ENCODE measurements around the gene KRTAP5-6.

The KRTAP5-6 gene

DNA sequence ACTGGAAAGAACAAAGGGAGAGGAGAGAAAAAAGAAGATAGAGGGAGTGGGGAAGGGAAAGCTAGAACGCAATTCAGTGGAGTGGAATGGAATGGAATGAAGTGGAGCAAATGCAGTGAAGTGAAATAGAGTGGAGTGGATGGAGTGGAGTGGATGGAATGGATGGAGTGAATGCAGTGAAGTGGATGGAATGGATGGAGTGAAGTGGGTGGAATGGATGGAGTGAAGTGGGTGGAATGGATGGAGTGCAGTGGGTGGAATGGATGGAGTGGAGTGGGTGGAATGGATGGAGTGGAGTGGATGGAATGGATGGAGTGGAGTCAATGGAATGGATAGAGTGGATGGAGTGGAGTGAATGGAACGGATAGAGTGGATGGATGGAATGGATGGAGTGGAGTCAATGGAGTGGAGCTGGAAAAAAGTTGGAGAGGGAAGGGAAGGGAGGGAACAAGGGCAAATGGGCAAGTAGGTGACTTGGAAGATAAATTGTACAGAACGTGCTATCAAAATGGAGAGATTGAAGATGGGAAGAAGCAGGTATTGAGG, 39.5 kb downstream of the KRTAP5-6 start:
- H3K27me3 ChIP-seq (ENCODE audit: insufficient read depth, low read length, poor library complexity, severe bottlenecking): no peaks in the 10 kb centered on the region

GRCh38 chr11:1737080-1737757, 40.2 kb downstream of the KRTAP5-6 start:
- Histone ChIP-seq H3K9me2 (replicated peaks; ENCODE audit: low read depth, low read length) (no peaks in the 10 kb centered on the region), H3F3A (ENCODE audit: low read depth) (no peaks in the 10 kb centered on the region), H3K9me3 (ENCODE audit: insufficient read depth, low read depth, low read length) (peaks cover 6% of the 10 kb centered on the region; the same call in 1 of the 2 replicates), H3K4me3 (ENCODE audit: low read length, poor library complexity, severe bottlenecking) (no peak overlapping the region), H3K27me3 (ENCODE audit: insufficient read depth, low read length, poor library complexity, severe bottlenecking) (no peaks in the 10 kb centered on the region), H3K4me1 (ENCODE audit: insufficient read depth, low read length, poor library complexity, severe bottlenecking) (peaks cover 27% of the 10 kb centered on the region), H2AFZ (ENCODE audit: low read length) (no peak overlapping the region), H3K9ac (ENCODE audit: low read depth, low read length, poor library complexity, severe bottlenecking) (no peak overlapping the region), H3K36me3 (ENCODE audit: insufficient read depth, low read length) (no peaks in the 10 kb centered on the region), H3K4me2 (ENCODE audit: low read depth, low read length, poor library complexity, severe bottlenecking) (no peak overlapping the region), H4K20me1 (ENCODE audit: insufficient read depth, low read length, poor library complexity, severe bottlenecking) (no peaks in the 10 kb centered on the region), H3K79me2 (ENCODE audit: insufficient read depth, low read length) (no peaks in the 10 kb centered on the region)
- TF ChIP-seq CTCF (conservative IDR thresholded peaks at IDR 0.05; ENCODE audit: low read length) (no peak), EZH2phosphoT487 (IDR thresholded peaks at IDR 0.05; ENCODE audit: borderline replicate concordance) (no peak)

More for the DNA sequence above, 39.5 kb downstream of the KRTAP5-6 start:
- H3K79me2 ChIP-seq (ENCODE audit: insufficient read depth, low read length): no peaks in the 10 kb centered on the region
- no peak overlapping the region for H3K4me2 ChIP-seq (ENCODE audit: low read depth, low read length, poor library complexity, severe bottlenecking)
- H3K9ac ChIP-seq (ENCODE audit: low read depth, low read length, poor library complexity, severe bottlenecking): no peak overlapping the region
- H2AFZ ChIP-seq (ENCODE audit: low read length): no peak overlapping the region
- no peak overlapping the region for H3K4me3 ChIP-seq (ENCODE audit: low read length, poor library complexity, severe bottlenecking)
- H3K4me1 ChIP-seq (ENCODE audit: insufficient read depth, low read length, poor library complexity, severe bottlenecking): peaks cover 34% of the 10 kb centered on the region
- H4K20me1 ChIP-seq (ENCODE audit: insufficient read depth, low read length, poor library complexity, severe bottlenecking): no peaks in the 10 kb centered on the region
- H3K36me3 ChIP-seq (ENCODE audit: insufficient read depth, low read length): no peaks in the 10 kb centered on the region
- no peaks in the 10 kb centered on the region for H3K9me2 ChIP-seq (replicated peaks; ENCODE audit: low read depth, low read length)
- H3K9me3 ChIP-seq (ENCODE audit: insufficient read depth, low read depth, low read length): peaks cover 6% of the 10 kb centered on the region; the same call in 1 of the 2 replicates
- no peaks in the 10 kb centered on the region for H3F3A ChIP-seq (ENCODE audit: low read depth)
- no peak for TF ChIP-seq EZH2phosphoT487 (IDR thresholded peaks at IDR 0.05; ENCODE audit: borderline replicate concordance)
- no peak for TF ChIP-seq CTCF (conservative IDR thresholded peaks at IDR 0.05; ENCODE audit: low read length)

DNA sequence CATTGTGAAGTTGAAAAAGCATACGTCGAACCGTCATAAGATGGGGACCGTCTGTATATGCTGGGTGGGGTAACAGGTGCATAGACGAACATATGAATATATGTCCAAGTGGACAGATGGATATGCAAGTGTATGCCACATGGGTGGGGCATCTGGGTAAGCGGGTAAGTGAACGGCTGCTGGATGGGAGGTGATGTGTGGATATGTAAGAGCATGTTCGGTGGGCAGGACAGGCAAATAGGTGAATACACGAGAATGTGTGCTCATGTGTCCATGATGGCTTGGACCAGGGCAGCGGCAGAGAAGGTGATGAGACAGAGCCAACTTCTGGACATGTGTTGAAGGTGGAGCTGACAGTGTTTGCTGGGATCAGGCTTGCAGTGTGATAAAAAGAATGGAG, 41.4 kb downstream of the KRTAP5-6 start:
- no peaks in the 10 kb centered on the region for H3K36me3 ChIP-seq (ENCODE audit: insufficient read depth, low read length)
- H3K4me1 ChIP-seq (ENCODE audit: insufficient read depth, low read length, poor library complexity, severe bottlenecking): peaks cover 15% of the 10 kb centered on the region
- no peaks in the 10 kb centered on the region for H4K20me1 ChIP-seq (ENCODE audit: insufficient read depth, low read length, poor library complexity, severe bottlenecking)
- no peaks in the 10 kb centered on the region for H3K9me2 ChIP-seq (replicated peaks; ENCODE audit: low read depth, low read length)
- no peaks in the 10 kb centered on the region for H3K79me2 ChIP-seq (ENCODE audit: insufficient read depth, low read length)
- no peaks in the 10 kb centered on the region for H3K27me3 ChIP-seq (ENCODE audit: insufficient read depth, low read length, poor library complexity, severe bottlenecking)
- no peak for TF ChIP-seq CTCF (conservative IDR thresholded peaks at IDR 0.05; ENCODE audit: low read length)
- TF ChIP-seq EZH2phosphoT487 (IDR thresholded peaks at IDR 0.05; ENCODE audit: borderline replicate concordance): no peak
- no peaks in the 10 kb centered on the region for H3F3A ChIP-seq (ENCODE audit: low read depth)
- no peak overlapping the region for H3K9ac ChIP-seq (ENCODE audit: low read depth, low read length, poor library complexity, severe bottlenecking)
- H2AFZ ChIP-seq (ENCODE audit: low read length): no peak overlapping the region
- H3K9me3 ChIP-seq (ENCODE audit: insufficient read depth, low read depth, low read length): peaks cover 6% of the 10 kb centered on the region; the same call in 1 of the 2 replicates
- no peak overlapping the region for H3K4me2 ChIP-seq (ENCODE audit: low read depth, low read length, poor library complexity, severe bottlenecking)
- H3K4me3 ChIP-seq (ENCODE audit: low read length, poor library complexity, severe bottlenecking): no peak overlapping the region
